DMS114 treated with DMSO at 0.1 percent for 48 hours (cell line): Measurements from ENCODE around the gene PEX14.

ENCODE experiments used
- DNase-seq: peaks from one replicate; lab custom pipeline; 2025; ENCODE audit not compliant: unreplicated experiment; lab: John Stamatoyannopoulos, UW

The PEX14 gene

GRCh38 chr1:10675813-10676212 lies 201.1 kb downstream of the PEX14 start:
- DNase-seq: no peak

- no peak for DNase-seq
Measured at GRCh38 chr1:10676963-10677362, 202.2 kb downstream of the PEX14 start.

- DNase-seq: no peak
Measured at GRCh38 chr1:10677491-10678391, 203.0 kb downstream of the PEX14 start.

- DNase-seq: no peak
Measured at GRCh38 chr1:10678402-10678801, 203.7 kb downstream of the PEX14 start.

- DNase-seq: no peak
Measured at GRCh38 chr1:10678852-10679251, 204.1 kb downstream of the PEX14 start.

- no peak for DNase-seq
Measured at GRCh38 chr1:10679496-10680220, 204.9 kb downstream of the PEX14 start.
